Placental epithelial cell (primary cell): ENCODE measurements around the gene SLC25A30. TPM values are rescaled to one million over a fixed set of nuclear protein-coding genes. Genes with fewer than 3 reads are reported as not detected.

ENCODE experiments used
- total RNA-seq: library from RNA; depleted of rRNA; stranded (reverse); fragments of >200 nt; gene quantifications from 2 replicates; pipeline ENCODE4 v1.2.3, GENCODE V29; 2012

SLC25A30 gene, protein sequence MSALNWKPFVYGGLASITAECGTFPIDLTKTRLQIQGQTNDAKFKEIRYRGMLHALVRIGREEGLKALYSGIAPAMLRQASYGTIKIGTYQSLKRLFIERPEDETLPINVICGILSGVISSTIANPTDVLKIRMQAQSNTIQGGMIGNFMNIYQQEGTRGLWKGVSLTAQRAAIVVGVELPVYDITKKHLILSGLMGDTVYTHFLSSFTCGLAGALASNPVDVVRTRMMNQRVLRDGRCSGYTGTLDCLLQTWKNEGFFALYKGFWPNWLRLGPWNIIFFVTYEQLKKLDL
- total RNA-seq: 4.7 and 9.1 TPM in 2 replicates

DNA sequence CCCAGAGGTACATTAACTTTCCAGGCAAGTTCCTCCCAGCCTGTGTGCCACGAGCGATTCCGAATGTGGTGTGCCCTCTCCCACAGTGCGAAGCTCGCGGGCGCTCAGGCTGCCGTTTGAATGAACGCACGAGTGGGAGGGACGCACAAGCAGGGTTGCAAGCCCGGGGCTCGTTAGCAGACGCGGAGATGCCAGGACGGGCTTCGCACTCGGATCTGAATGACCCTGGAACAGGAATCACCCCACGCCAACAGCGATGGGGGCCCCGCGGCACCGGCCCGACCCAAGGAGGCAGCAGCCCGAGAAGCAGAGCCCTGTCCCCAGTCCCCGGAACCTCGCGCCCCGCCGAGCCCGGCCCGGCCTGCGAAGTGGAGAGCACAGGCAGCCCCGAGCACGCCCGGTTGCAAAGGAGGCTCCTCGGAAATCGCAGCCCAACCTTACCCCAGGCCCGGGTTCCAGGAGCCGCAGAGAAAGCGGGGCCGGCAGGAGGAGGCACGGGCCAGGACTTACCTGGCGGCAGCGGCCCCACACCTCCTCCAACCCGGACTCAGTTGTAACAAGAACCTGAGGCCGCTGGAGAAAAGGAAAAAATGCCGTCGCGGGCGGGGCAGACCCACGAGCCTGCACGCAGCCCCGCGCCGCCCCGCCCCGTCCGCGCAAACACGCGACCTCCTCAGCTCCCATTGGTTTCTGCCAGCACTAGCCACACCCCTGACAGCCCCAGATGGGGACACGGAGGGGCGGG, at the start of gene SLC25A30:
Gene SLC25A30 (minus strand): TSS at position 584 of the 745 bp plus-strand sequence. CDS start 6,948 bp downstream, outside the sequence.

DNA sequence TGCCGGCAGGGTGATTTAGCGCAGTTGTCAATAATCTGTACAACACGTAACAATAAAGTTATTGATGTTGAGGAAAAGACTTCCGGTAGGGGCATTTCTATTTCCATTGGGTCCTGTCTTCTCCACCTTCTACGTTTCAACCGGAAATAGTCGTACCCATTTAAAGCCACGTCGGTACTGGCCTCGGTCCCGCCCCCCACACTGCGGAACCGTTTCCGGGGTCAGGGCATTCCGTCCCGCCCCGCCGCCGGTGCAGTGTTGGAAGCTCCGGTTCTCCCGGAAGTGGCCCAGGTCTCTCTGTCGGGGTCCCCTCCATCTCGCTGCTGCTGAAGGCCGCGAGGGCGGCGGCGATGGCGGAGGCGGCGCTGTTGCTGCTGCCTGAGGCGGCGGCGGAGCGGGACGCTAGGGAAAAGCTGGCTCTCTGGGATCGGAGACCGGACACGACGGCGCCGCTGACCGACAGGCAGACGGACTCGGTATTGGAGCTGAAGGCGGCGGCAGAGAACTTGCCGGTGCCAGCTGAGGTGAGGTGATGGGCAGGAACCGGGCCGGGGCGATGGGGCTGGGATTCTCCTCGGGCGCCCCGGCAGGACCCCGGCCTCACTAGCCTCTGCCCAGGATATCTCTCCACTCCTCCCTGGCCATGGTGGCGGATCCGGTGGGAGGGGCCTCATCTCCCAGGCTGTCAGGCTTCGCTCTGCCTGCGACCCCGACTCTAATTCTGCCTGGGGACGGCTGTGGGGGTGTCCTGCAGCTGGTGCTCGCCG, 46.7 kb upstream of the SLC25A30 start, which contains the start of gene COG3:
Gene COG3 (plus strand): TSS at position 253 of the 767 bp plus-strand sequence. CDS start 98 bp downstream, at position 351.

Other genes starting within 250 kb of the SLC25A30 start
- 1.2 and 3.4 TPM in 2 replicates for gene KCTD4, start 217.3 kb downstream of the SLC25A30 start, total RNA-seq
- gene TPT1, start 77.2 kb downstream of the SLC25A30 start, total RNA-seq: 1,674 and 3,338 TPM in 2 replicates
- gene COG3, start 46.6 kb upstream of the SLC25A30 start, total RNA-seq: 47.5 and 50.5 TPM in 2 replicates
- not detected in 2 replicates for gene ERICH6B, start 197.4 kb upstream of the SLC25A30 start, total RNA-seq